OCI-LY7 (cell line): ENCODE results near the gene NFATC3. TPM values are rescaled to one million over a fixed set of nuclear protein-coding genes. Genes with fewer than 3 reads are reported as not detected.

Experiments used
- BruUV-seq: library from RNA; stranded (reverse); fragments of 400-500 nt; replicated peaks from 2 replicates; lab custom pipeline; 2021; lab: Mats Ljungman, UMichigan
- CTCF ChIA-PET: fragments of 300-600 bp; sonication (Branson Sonifier 250); formaldehyde crosslinking; loops from one replicate; lab custom pipeline; 2022; ENCODE audit warnings: antibody characterized with exemption; ENCODE audit not compliant: unreplicated experiment; lab: Charles Lee
- POLR2A ChIA-PET: fragments of 300-600 bp; sonication (Branson Sonifier 250); formaldehyde crosslinking; loops from one replicate; lab custom pipeline; 2022; ENCODE audit warnings: antibody characterized with exemption; lab: Charles Lee
- DNase-seq: peaks from one replicate; pipeline ENCODE4 v3.0.0-alpha.2; 2015; ENCODE audit warnings: low spot score
- H2AFZ ChIP-seq: fragments of 200-600 bp; sonication (generic), shearing (Covaris generic); 2 replicates; pipeline ENCODE4 v1.6.1; 2014; ENCODE audit warnings: mild to moderate bottlenecking, antibody characterized with exemption, low read length, moderate library complexity
- H3K27ac ChIP-seq: fragments of 200-600 bp; sonication (generic); 2 replicates; pipeline ENCODE4 v1.5.1; 2014; ENCODE audit warnings: mixed run types, low read depth, mild to moderate bottlenecking, moderate library complexity, low read length, inconsistent platforms; ENCODE audit not compliant: poor library complexity, severe bottlenecking
- H3K36me3 ChIP-seq: fragments of 200-600 bp; sonication (generic); 2 replicates; pipeline ENCODE4 v1.6.1; 2014; ENCODE audit warnings: mild to moderate bottlenecking, antibody characterized with exemption, low read length, moderate library complexity, mixed read lengths; ENCODE audit not compliant: insufficient read depth
- H3K4me1 ChIP-seq: fragments of 200-600 bp; sonication (generic); 2 replicates; pipeline ENCODE4 v1.5.1; 2014; ENCODE audit warnings: mild to moderate bottlenecking, low read length; ENCODE audit not compliant: insufficient read depth, poor library complexity, severe bottlenecking
- H3K4me2 ChIP-seq: fragments of 200-600 bp; sonication (generic); 2 replicates; pipeline ENCODE4 v1.6.1; 2014; ENCODE audit warnings: mild to moderate bottlenecking, low read length
- H3K4me3 ChIP-seq: fragments of 200-600 bp; sonication (generic); 2 replicates; pipeline ENCODE4 v1.5.1; 2014; ENCODE audit warnings: mild to moderate bottlenecking, low read depth, low read length; ENCODE audit not compliant: poor library complexity, severe bottlenecking
- H3K79me2 ChIP-seq: fragments of 200-600 bp; sonication (generic); 2 replicates; pipeline ENCODE4 v1.6.1; 2016; ENCODE audit warnings: low read depth, mild to moderate bottlenecking, low read length, moderate library complexity, mixed read lengths; ENCODE audit not compliant: insufficient read depth
- H3K9me2 ChIP-seq: fragments of 200-600 bp; sonication (generic); 2 replicates; pipeline ENCODE4 v1.6.1; 2016; ENCODE audit warnings: mild to moderate bottlenecking, low read length, mixed read lengths; ENCODE audit not compliant: insufficient read depth
- H3K9me3 ChIP-seq: fragments of 200-600 bp; sonication (generic); 2 replicates; pipeline ENCODE4 v1.6.1; 2014; ENCODE audit warnings: mild to moderate bottlenecking, mixed run types, low read length, mixed read lengths
- H4K20me1 ChIP-seq: fragments of 200-600 bp; sonication (generic); 2 replicates; pipeline ENCODE4 v1.6.1; 2014; ENCODE audit warnings: mild to moderate bottlenecking, antibody characterized with exemption, low read length, moderate library complexity, mixed read lengths; ENCODE audit not compliant: insufficient read depth
- EZH2phosphoT487 ChIP-seq: fragments of 200-600 bp; sonication (generic); IDR thresholded peaks from 2 replicates; pipeline ENCODE4 v1.6.1; 2018; ENCODE audit warnings: low read depth, borderline replicate concordance, mild to moderate bottlenecking, mixed run types, antibody characterized with exemption, low read length, moderate library complexity, mixed read lengths
- intact Hi-C: fragments of 100-400 bp; cut with micrococcal nuclease; formaldehyde crosslinking; loops from one replicate; pipeline ENCODE4 v1.10.0; 2022; ENCODE audit not compliant: unreplicated experiment
- total RNA-seq, 2 experiments: library from RNA; depleted of rRNA in 1 of 2; stranded (reverse); fragments of >200 nt in 1 of 2; shearing (Covaris generic) in 1 of 2; gene quantifications; 2 replicates each; pipeline ENCODE4 v1.2.3, GENCODE V29; 2014 to 2022
- TF ChIP-seq, protein P1 (sequence below): fragments of 200-600 bp; sonication (generic); conservative IDR thresholded peaks from 2 replicates; pipeline ENCODE4 v1.5.1; 2014; ENCODE audit warnings: mild to moderate bottlenecking, antibody characterized with exemption, low read length, moderate library complexity, mixed read lengths

NFATC3 gene
- total RNA-seq, 2 experiments from 2014 or later: 73.4 to 76.0 TPM

DNA sequence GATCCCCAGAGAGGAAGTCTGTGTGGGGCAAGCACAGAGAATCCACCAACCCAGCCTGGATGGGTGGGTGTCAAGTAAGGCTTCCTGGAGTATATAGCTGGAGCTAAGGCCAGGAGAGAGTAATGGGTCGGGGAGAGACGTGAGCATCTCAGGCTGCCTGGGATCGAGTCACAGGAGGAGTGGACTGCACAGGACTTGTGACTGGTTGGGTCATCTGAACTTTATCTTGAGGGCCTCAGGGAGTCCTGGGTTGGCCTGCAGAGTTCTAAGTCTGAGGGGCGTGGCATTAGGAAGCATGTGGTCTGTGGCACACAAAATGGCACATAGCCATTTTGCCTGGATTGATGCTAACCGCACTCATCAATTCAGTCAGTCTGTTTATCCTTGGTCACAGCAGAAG is 161.5 kb downstream of the NFATC3 start:
- Histone ChIP-seq H4K20me1 (no peaks in the 10 kb centered on the region), H3K27ac (no peak overlapping the region), H3K36me3 (peaks cover 27% of the 10 kb centered on the region), H3K4me2 (peak overlapping the region; percentile 90), H3K4me3 (peak overlapping the region; percentile 80), H3K79me2 (peaks cover 21% of the 10 kb centered on the region; the same call in 1 of the 2 replicates), H3K4me1 (peaks cover 49% of the 10 kb centered on the region), H3K9me3 (no peaks in the 10 kb centered on the region), H3K9me2 (no peaks in the 10 kb centered on the region), H2AFZ (no peak overlapping the region)
- no peak for DNase-seq
- ChIA-PET CTCF (interaction anchor here (0.8 kb wide), 1 partner anchor 11 kb away, joined by 3 read pairs; no protein-coding TSS in a partner anchor), POLR2A (interaction anchor here (0.6 to 0.8 kb wide), 4 partner anchors 27 to 324 kb away, joined by 3 read pairs; no protein-coding TSS in a partner anchor)
- intact Hi-C loops: no loop called here
- BruUV-seq: no TSS peak
- TF ChIP-seq, protein P1, sequence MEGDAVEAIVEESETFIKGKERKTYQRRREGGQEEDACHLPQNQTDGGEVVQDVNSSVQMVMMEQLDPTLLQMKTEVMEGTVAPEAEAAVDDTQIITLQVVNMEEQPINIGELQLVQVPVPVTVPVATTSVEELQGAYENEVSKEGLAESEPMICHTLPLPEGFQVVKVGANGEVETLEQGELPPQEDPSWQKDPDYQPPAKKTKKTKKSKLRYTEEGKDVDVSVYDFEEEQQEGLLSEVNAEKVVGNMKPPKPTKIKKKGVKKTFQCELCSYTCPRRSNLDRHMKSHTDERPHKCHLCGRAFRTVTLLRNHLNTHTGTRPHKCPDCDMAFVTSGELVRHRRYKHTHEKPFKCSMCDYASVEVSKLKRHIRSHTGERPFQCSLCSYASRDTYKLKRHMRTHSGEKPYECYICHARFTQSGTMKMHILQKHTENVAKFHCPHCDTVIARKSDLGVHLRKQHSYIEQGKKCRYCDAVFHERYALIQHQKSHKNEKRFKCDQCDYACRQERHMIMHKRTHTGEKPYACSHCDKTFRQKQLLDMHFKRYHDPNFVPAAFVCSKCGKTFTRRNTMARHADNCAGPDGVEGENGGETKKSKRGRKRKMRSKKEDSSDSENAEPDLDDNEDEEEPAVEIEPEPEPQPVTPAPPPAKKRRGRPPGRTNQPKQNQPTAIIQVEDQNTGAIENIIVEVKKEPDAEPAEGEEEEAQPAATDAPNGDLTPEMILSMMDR: no peak
- no peak for TF ChIP-seq EZH2phosphoT487

DNA sequence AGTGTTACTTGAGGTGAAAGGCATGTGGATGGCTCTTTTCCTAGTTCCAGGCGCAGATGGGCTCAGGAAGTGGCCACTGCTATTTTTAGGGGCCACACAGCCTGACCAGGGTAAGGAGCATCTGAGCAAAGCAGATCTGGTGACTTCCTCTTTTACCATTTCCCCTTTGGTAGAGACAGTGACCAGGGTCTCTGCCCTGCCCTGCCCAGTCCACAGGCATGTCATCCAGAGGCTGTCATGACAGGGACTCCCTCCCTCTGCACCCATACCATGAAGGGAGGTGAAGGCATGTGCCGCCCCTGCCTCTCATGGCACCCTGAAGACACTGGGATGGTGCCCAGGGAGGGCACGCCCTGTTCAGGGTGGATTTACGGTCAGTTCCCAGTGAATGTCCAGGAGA is 162.2 kb downstream of the NFATC3 start:
- peak overlapping the region; percentile 80 for H3K4me3 ChIP-seq
- H3K9me3 ChIP-seq: no peaks in the 10 kb centered on the region
- no peaks in the 10 kb centered on the region for H3K9me2 ChIP-seq
- no peak for DNase-seq
- peaks cover 56% of the 10 kb centered on the region for H3K4me1 ChIP-seq
- TF ChIP-seq, protein P1: no peak
- no peak for TF ChIP-seq EZH2phosphoT487
- POLR2A ChIA-PET: interaction anchor here (1.1 kb wide), 1 partner anchor 10 kb away, joined by 5 read pairs; no protein-coding TSS in a partner anchor
- H4K20me1 ChIP-seq: no peaks in the 10 kb centered on the region
- peak overlapping the region; percentile 90 for H3K4me2 ChIP-seq
- CTCF ChIA-PET: no interaction called here
- no peak overlapping the region for H2AFZ ChIP-seq
- peaks cover 21% of the 10 kb centered on the region; the same call in 1 of the 2 replicates for H3K79me2 ChIP-seq
- H3K36me3 ChIP-seq: peaks cover 31% of the 10 kb centered on the region
- intact Hi-C loops: no loop called here
- BruUV-seq: no TSS peak
- no peak overlapping the region for H3K27ac ChIP-seq

DNA sequence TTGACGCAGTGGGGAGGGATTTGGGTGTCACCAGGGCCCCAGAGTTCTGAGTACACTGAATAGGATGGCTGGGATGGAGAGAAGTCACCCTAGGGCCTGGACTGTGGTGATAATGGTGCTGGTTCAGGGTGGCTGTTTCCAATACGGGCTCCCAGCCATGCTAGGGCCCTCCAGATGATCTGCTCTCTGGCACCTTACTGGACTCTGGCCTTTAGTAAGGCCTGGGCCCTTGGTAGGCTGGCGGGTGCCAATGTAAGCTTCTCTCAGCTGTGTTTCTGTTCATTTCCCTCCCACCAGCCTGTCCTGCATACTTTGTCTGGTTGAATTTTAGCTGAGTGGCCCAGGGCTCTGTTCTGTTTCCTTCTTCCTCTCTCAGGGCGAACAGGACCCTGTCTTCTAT is 162.8 kb downstream of the NFATC3 start:
- H2AFZ ChIP-seq: no peak overlapping the region
- DNase-seq: no peak
- peak overlapping the region; percentile 9 for H3K27ac ChIP-seq
- ChIA-PET CTCF (interaction anchor here (1.3 kb wide), 1 partner anchor 9 kb away, joined by 3 read pairs; no protein-coding TSS in a partner anchor), POLR2A (interaction anchor here (1.1 kb wide), 2 partner anchors 10 to 16 kb away, joined by 3 to 5 read pairs; partner anchors contain the start of gene SLC7A6)
- intact Hi-C loops: no loop called here
- H3K4me3 ChIP-seq: peak overlapping the region; percentile 80
- no TSS peak for BruUV-seq
- no peaks in the 10 kb centered on the region for H3K9me3 ChIP-seq
- peaks cover 33% of the 10 kb centered on the region for H3K36me3 ChIP-seq
- no peak for TF ChIP-seq EZH2phosphoT487
- TF ChIP-seq, protein P1: no peak
- no peaks in the 10 kb centered on the region for H3K9me2 ChIP-seq
- no peaks in the 10 kb centered on the region for H4K20me1 ChIP-seq
- peaks cover 21% of the 10 kb centered on the region; the same call in 1 of the 2 replicates for H3K79me2 ChIP-seq
- peaks cover 61% of the 10 kb centered on the region for H3K4me1 ChIP-seq
- H3K4me2 ChIP-seq: peak overlapping the region; percentile 90; the same call in 1 of the 2 replicates
